ENCODE data around the gene MYCL. TPM values are rescaled to one million over a fixed set of nuclear protein-coding genes. Genes with fewer than 3 reads are reported as not detected.

Gene MYCL
- total and polyA plus RNA-seq, 2 of the 8 experiments (the other 6 are each of a cell fraction or from before 2014, with no cell fraction given), result 20.3 to 28.8 TPM

DNA sequence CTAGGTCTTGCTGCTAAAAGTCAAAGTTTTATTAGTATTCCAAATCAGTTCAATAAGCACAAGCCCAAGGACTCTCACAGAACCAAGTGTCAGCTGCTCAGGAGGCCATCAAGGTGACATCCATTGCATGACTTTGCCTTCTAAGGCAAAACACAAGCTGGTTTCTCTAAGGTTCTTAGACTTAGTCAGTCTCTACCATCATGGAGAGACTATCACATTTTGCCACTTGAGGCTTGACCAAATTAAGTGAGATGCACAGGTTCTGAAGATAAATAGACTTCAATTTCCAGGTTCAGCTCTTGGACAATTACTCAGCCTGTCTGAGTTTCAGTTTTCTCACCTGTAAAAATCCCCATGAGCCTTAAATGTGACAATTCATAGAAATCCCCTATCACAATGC is 47.4 kb downstream of the MYCL start:
- Histone ChIP-seq H2BK120ac (replicated peaks; ENCODE audit: low read depth, low read length) (no peak overlapping the region), H3K4me2 (ENCODE audit: insufficient read depth in 1 of 2, low read depth in 2 of 2, low read length in 2 of 2) (no peak overlapping the region), H3K4ac (replicated peaks; ENCODE audit: insufficient read length, low read depth, low read length) (no peak overlapping the region), H4K20me1 (replicated peaks in 1 of 2; ENCODE audit: control insufficient read depth in 1 of 2, insufficient read depth in 2 of 2, low read length in 2 of 2) (peaks cover 0 to 1% of the 10 kb centered on the region in 2 experiments), H3K18ac (ENCODE audit: extremely low read depth, low read length) (no peak overlapping the region), H3K9me3 (ENCODE audit: insufficient read depth in 2 of 2, low read depth in 1 of 2, low read length in 1 of 2) (no peaks in the 10 kb centered on the region), H3K56ac (replicated peaks; ENCODE audit: insufficient read length, low read depth, low read length) (no peak overlapping the region), H4K91ac (replicated peaks; ENCODE audit: insufficient read length, low read length) (no peak overlapping the region), H2AK5ac (ENCODE audit: low read depth, low read length) (no peak overlapping the region), H3K36me3 (ENCODE audit: control insufficient read depth in 2 of 4, insufficient read depth in 4 of 4, low read length in 3 of 4) (peaks cover 0 to 19% (median 8%) of the 10 kb centered on the region in 4 experiments; a peak in 3 of 8 replicates), H2BK20ac (ENCODE audit: low read length) (no peak overlapping the region), H3K79me1 (ENCODE audit: low read depth, low read length) (peaks cover 3% of the 10 kb centered on the region), H3K14ac (ENCODE audit: insufficient read length) (no peak overlapping the region), H3K27ac (ENCODE audit: low read depth, low read length) (no peak overlapping the region), H3K4me3 (ENCODE audit: extremely low read depth in 1 of 4, insufficient read depth in 2 of 4, low read depth in 3 of 4, low read length in 4 of 4) (no peak overlapping the region), H3K23ac (ENCODE audit: insufficient read length) (no peak overlapping the region), H3K9ac (replicated peaks in 1 of 4; ENCODE audit: extremely low read depth in 1 of 4, low read depth in 3 of 4, low read length in 3 of 4) (no peak overlapping the region), H4K8ac (ENCODE audit: extremely low read depth, insufficient read depth, low read length) (no peak overlapping the region), H2BK5ac (ENCODE audit: low read depth, low read length) (no peak overlapping the region), H2AFZ (ENCODE audit: low read length) (no peak overlapping the region), H3K27me3 (replicated peaks in 1 of 4; ENCODE audit: control insufficient read depth in 3 of 4, extremely low read depth in 1 of 4, insufficient read depth in 3 of 4, low read length in 3 of 4) (no peaks in the 10 kb centered on the region), H2BK15ac (ENCODE audit: low read length) (no peak overlapping the region), H4K5ac (ENCODE audit: insufficient read length, low read depth, low read length) (no peak overlapping the region), H3K79me2 (ENCODE audit: control insufficient read depth in 1 of 2, insufficient read depth in 2 of 2, low read length in 2 of 2) (peaks cover 0 to 23% of the 10 kb centered on the region in 2 experiments; a peak in 2 of 4 replicates), H3K23me2 (ENCODE audit: low read depth, low read length) (no peaks in the 10 kb centered on the region), H3K4me1 (replicated peaks in 1 of 4; ENCODE audit: control insufficient read depth in 3 of 4, insufficient read depth in 4 of 4, low read length in 3 of 4) (no peaks in the 10 kb centered on the region), H2BK12ac (ENCODE audit: low read depth, low read length) (no peak overlapping the region)
- CTCF ChIA-PET (ENCODE audit: partially characterized antibody), result interaction anchor here (1.1 kb wide), 1 partner anchor 32 kb away, joined by 3 read pairs; no protein-coding TSS in a partner anchor
- no peak for FAIRE-seq
- POLR2A ChIA-PET (ENCODE audit: partially characterized antibody), result interaction anchor here (0.7 to 1.6 kb wide), 2 partner anchors 8 to 22 kb away, joined by 3 read pairs; no protein-coding TSS in a partner anchor
- TF ChIP-seq RXRA (IDR thresholded peaks at IDR 0.05; ENCODE audit: insufficient read depth, low read depth, low read length) (no peak), CEBPB (IDR thresholded peaks at IDR 0.05; ENCODE audit: low read depth, low read length) (no peak), CHD1 (IDR thresholded peaks at IDR 0.05; ENCODE audit: low read depth, low read length) (no peak), RFX5 (IDR thresholded peaks at IDR 0.05; ENCODE audit: borderline replicate concordance, low read depth, low read length) (no peak)
- no peak for DNase-seq (ENCODE audit: low read depth in 1 of 2, low spot score in 2 of 2)

Data from H1 (cell line).